GM21447 (cell line): ENCODE data around the gene DDR2.

Experiments
- ATAC-seq: cut with Tn5 transposase; IDR thresholded peaks from one replicate; pipeline ENCODE4 v1.9.1; 2021; ENCODE audit not compliant: unreplicated experiment

The DDR2 gene

GRCh38 chr1:162822391-162823200 lies 190.3 kb downstream of the DDR2 start:
- ATAC-seq, result no peak

DNA sequence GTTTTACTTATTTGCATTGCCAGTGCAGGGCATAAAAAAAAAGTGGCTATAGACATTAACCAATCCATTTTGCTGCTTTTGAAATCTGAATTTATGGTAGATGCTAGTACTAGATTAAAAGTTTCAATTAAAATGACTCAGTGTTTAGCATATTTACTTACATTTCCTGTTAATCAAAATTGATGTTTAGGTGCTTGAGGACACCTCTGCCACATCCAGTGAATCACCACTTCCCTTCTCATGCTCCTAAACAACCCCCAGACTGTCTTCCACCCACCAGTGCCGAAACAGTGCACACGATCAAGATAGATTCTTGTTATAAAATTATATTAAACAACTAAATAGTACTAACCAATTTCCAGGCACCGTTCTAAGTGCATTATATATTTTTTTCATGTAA lies 191.0 kb downstream of the DDR2 start:
- ATAC-seq, result no peak

GRCh38 chr1:162823771-162824525 lies 191.7 kb downstream of the DDR2 start:
- no peak for ATAC-seq

DNA sequence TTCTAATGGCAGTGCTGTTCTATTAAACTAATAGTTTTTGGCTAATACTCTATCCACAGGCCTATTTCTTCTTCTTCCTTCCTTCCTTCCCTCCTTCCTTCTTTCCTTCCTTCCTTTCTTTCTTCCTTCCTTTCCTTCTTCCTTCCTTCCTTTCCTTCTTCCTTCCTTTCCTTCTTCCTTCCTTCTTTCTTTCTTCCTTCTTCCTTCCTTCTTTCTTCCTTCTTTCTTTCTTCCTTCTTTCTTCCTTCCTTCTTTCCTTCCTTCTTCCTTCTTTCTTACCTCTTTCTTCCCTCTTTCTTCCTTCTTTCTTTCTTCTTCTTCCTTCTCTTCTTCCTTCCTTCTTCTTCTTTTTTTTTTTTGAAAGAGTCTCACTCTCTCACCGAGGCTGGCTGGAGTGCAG lies 197.0 kb downstream of the DDR2 start:
- no peak for ATAC-seq

DNA sequence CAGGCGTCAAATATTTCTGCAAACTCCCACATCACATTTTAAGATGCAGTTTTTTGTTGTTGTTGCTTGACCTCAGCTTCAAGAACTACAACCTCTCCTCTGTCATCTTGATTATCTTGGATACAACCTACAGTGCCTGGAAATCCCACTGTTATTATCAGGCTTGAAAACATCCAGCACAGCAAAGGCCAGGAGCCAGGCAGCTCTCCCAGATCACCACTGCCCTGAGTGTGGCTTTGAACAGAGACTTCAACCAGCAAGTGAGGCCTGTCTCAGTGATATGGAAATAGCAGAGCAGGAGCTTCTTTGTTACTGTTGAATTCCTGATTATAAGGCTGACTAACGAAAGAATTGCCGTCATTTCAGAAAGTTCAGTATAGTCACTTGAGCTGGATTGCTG lies 200.2 kb downstream of the DDR2 start:
- no peak for ATAC-seq

GRCh38 chr1:162835157-162835899 lies 203.1 kb downstream of the DDR2 start:
- ATAC-seq, result peak; percentile 96
